HG03097 (cell line): ENCODE data around the gene RAB34.

ENCODE experiments used
- ATAC-seq: cut with Tn5 transposase; IDR thresholded peaks from one replicate; pipeline ENCODE4 v1.9.1; 2021; ENCODE audit not compliant: unreplicated experiment, low FRiP score

Gene RAB34

GRCh38 chr17:28717578-28718332, at the start of gene RAB34:
TSS of gene RAB34 (minus strand) at chr17:28717868. CDS start at chr17:28717266, 602 bp downstream.
- ATAC-seq, result no peak

GRCh38 chr17:28765038-28765437, 47.4 kb upstream of the RAB34 start:
- no peak for ATAC-seq

GRCh38 chr17:28763804-28764266, 46.2 kb upstream of the RAB34 start:
- no peak for ATAC-seq

GRCh38 chr17:28763137-28763799, 45.6 kb upstream of the RAB34 start:
- no peak for ATAC-seq

- no peak for ATAC-seq
Observed at GRCh38 chr17:28760601-28761562, 43.2 kb upstream of the RAB34 start.

GRCh38 chr17:28759256-28759865, 41.7 kb upstream of the RAB34 start:
- ATAC-seq, result no peak

GRCh38 chr17:28758411-28759121, 40.9 kb upstream of the RAB34 start:
- ATAC-seq, result no peak

GRCh38 chr17:28756049-28756804, 38.6 kb upstream of the RAB34 start:
- no peak for ATAC-seq

- no peak for ATAC-seq
Observed at GRCh38 chr17:28755486-28755885, 37.8 kb upstream of the RAB34 start.

- no peak for ATAC-seq
Observed at GRCh38 chr17:28751600-28752366, 34.1 kb upstream of the RAB34 start.

- ATAC-seq, result peak; percentile 63
Observed at GRCh38 chr17:28750178-28751047, 32.7 kb upstream of the RAB34 start.

- no peak for ATAC-seq
Observed at GRCh38 chr17:28749516-28750177, 32.0 kb upstream of the RAB34 start.

GRCh38 chr17:28748852-28749515, 31.3 kb upstream of the RAB34 start:
- no peak for ATAC-seq

GRCh38 chr17:28747801-28748750, 30.4 kb upstream of the RAB34 start:
- no peak for ATAC-seq

- ATAC-seq, result no peak
Observed at GRCh38 chr17:28747051-28747691, 29.5 kb upstream of the RAB34 start.
